Lower leg skin (tissue), 3 donors: ENCODE results near the gene CCDC198.

Source experiments
- POLR2A ChIP-seq, 2 donors: fragments of 450-650 bp; IDR thresholded peaks; one replicate each; pipeline ENCODE4 v1.6.1; 2016 to 2017; ENCODE audit warnings: antibody characterized with exemption in 2 of 2, mild to moderate bottlenecking in 1 of 2, moderate library complexity in 1 of 2
- TF ChIP-seq, protein P1 (sequence below), 3 donors: fragments of 450-650 bp; IDR thresholded peaks; one replicate each; pipeline ENCODE4 v1.5.1; 2016; ENCODE audit warnings: antibody characterized with exemption in 3 of 3, mild to moderate bottlenecking in 3 of 3, moderate library complexity in 2 of 3

DNA sequence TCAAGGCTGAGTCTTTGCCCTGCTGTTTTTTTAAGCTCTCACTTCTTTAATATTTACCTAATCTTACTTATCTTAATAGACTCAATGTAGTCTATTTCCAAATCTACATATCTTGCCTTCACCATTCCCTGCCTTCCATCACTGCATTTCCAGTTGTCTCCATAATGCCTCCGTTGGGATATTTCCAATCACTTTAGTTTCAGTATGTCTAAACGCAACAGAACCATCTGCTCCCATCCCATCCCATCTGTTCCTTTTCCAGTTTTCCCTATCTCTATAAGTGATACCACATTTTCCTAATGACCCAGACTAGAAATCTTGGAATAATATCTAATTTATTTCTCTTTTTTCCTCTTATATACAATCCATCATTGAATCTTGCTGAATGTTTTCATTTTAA, 15.1 kb upstream of the CCDC198 start:
- TF ChIP-seq, protein P1, sequence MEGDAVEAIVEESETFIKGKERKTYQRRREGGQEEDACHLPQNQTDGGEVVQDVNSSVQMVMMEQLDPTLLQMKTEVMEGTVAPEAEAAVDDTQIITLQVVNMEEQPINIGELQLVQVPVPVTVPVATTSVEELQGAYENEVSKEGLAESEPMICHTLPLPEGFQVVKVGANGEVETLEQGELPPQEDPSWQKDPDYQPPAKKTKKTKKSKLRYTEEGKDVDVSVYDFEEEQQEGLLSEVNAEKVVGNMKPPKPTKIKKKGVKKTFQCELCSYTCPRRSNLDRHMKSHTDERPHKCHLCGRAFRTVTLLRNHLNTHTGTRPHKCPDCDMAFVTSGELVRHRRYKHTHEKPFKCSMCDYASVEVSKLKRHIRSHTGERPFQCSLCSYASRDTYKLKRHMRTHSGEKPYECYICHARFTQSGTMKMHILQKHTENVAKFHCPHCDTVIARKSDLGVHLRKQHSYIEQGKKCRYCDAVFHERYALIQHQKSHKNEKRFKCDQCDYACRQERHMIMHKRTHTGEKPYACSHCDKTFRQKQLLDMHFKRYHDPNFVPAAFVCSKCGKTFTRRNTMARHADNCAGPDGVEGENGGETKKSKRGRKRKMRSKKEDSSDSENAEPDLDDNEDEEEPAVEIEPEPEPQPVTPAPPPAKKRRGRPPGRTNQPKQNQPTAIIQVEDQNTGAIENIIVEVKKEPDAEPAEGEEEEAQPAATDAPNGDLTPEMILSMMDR (IDR thresholded peaks at IDR 0.05) = no peak
- no peak for TF ChIP-seq POLR2A (IDR thresholded peaks at IDR 0.05)
